GM10847 (cell line): Measurements from ENCODE around the gene LMAN2L.

Experiments used
- POLR2A ChIP-seq: IDR thresholded peaks from 2 replicates; pipeline ENCODE4 v1.6.1; 2011; ENCODE audit not compliant: insufficient read length; ENCODE audit errors: extremely low read depth

Gene LMAN2L

GRCh38 chr2:96764253-96764637 is 24.4 kb upstream of the LMAN2L start:
- no peak for TF ChIP-seq POLR2A

GRCh38 chr2:96763511-96764252 is 23.8 kb upstream of the LMAN2L start:
- TF ChIP-seq POLR2A = no peak

- TF ChIP-seq POLR2A = no peak
These were observed 22.9 kb upstream of the LMAN2L start for GRCh38 chr2:96762529-96763311.

GRCh38 chr2:96760986-96761832 is 21.3 kb upstream of the LMAN2L start:
- TF ChIP-seq POLR2A = no peak

GRCh38 chr2:96760036-96760985 is 20.4 kb upstream of the LMAN2L start, which contains the start of gene CNNM4:
Gene CNNM4, plus strand, starts transcription at chr2:96760902. Its CDS starts 98 bp downstream, at chr2:96761000.
- peak; percentile 96 for TF ChIP-seq POLR2A

- TF ChIP-seq POLR2A = no peak
These were observed 19.7 kb upstream of the LMAN2L start for GRCh38 chr2:96759548-96759947.

GRCh38 chr2:96758987-96759386 is 19.1 kb upstream of the LMAN2L start:
- no peak for TF ChIP-seq POLR2A

- no peak for TF ChIP-seq POLR2A
These were observed 17.6 kb upstream of the LMAN2L start for GRCh38 chr2:96757477-96757860.

- no peak for TF ChIP-seq POLR2A
These were observed 17.1 kb upstream of the LMAN2L start for GRCh38 chr2:96756788-96757476.

- no peak for TF ChIP-seq POLR2A
These were observed 14.5 kb upstream of the LMAN2L start for GRCh38 chr2:96754317-96754716.

GRCh38 chr2:96753661-96754282 is 13.9 kb upstream of the LMAN2L start:
- no peak for TF ChIP-seq POLR2A

- TF ChIP-seq POLR2A = no peak
These were observed 11.9 kb upstream of the LMAN2L start for GRCh38 chr2:96751800-96752199.

- TF ChIP-seq POLR2A = no peak
These were observed 7.3 kb upstream of the LMAN2L start for GRCh38 chr2:96747061-96747617.

GRCh38 chr2:96739076-96739632 is 710 bp downstream of the LMAN2L start:
- TF ChIP-seq POLR2A = no peak
